Airway epithelial cell (primary cell): ENCODE results near the gene IFNA5. TPM values are rescaled to one million over a fixed set of nuclear protein-coding genes. Genes with fewer than 3 reads are reported as not detected.

Source experiments
- total RNA-seq: library from RNA; depleted of rRNA; stranded (reverse); fragments of >200 nt; gene quantifications from 2 replicates; pipeline ENCODE4 v1.2.3, GENCODE V29; 2015

Gene IFNA5
- total RNA-seq, result not detected in 2 replicates

GRCh38 chr9:21305213-21305612 is at the start of gene IFNA5:
IFNA5 (minus strand) TSS chr9:21305313; CDS start chr9:21305256, 57 bp downstream.

GRCh38 chr9:21350787-21351186 is 45.7 kb upstream of the IFNA5 start, which contains the start of gene IFNA6:
IFNA6 (minus strand) TSS chr9:21350887; CDS start chr9:21350887, 0 bp downstream.

GRCh38 chr9:21334701-21335632 is 29.9 kb upstream of the IFNA5 start, which contains the start of gene KLHL9:
KLHL9 (minus strand) TSS chr9:21335404; CDS start chr9:21334859, 545 bp downstream.

Other genes with a start within 250 kb of the IFNA5 start
- not detected in 2 replicates for gene IFNB1, start 227.4 kb downstream of the IFNA5 start, total RNA-seq
- not detected in 2 replicates for gene IFNW1, start 163.5 kb downstream of the IFNA5 start, total RNA-seq
- not detected in 2 replicates for gene IFNA21, start 138.7 kb downstream of the IFNA5 start, total RNA-seq
- gene IFNA4, start 117.7 kb downstream of the IFNA5 start, total RNA-seq, result not detected in 2 replicates
- gene IFNA7, start 103.1 kb downstream of the IFNA5 start, total RNA-seq, result not detected in 2 replicates
- not detected in 2 replicates for gene IFNA10, start 98.2 kb downstream of the IFNA5 start, total RNA-seq
- gene IFNA16, start 88.0 kb downstream of the IFNA5 start, total RNA-seq, result not detected in 2 replicates
- not detected in 2 replicates for gene IFNA17, start 77.1 kb downstream of the IFNA5 start, total RNA-seq
- not detected in 2 replicates for gene IFNA14, start 65.3 kb downstream of the IFNA5 start, total RNA-seq
- 15.2 and 17.8 TPM in 2 replicates for gene KLHL9, start 30.1 kb upstream of the IFNA5 start, total RNA-seq
- gene IFNA6, start 45.6 kb upstream of the IFNA5 start, total RNA-seq, result not detected in 2 replicates
- gene IFNA13, start 62.7 kb upstream of the IFNA5 start, total RNA-seq, result not detected in 2 replicates
- gene IFNA2, start 80.1 kb upstream of the IFNA5 start, total RNA-seq, result not detected in 2 replicates
- not detected in 2 replicates for gene IFNA8, start 103.8 kb upstream of the IFNA5 start, total RNA-seq
- not detected in 2 replicates for gene IFNA1, start 135.1 kb upstream of the IFNA5 start, total RNA-seq
- gene IFNE, start 177.0 kb upstream of the IFNA5 start, total RNA-seq, result 2.9 and 3.5 TPM in 2 replicates